Stimulated activated CD4-positive, alpha-beta T cell treated with anti-CD3 and anti-CD28 coated beads, Interleukin-1b, Interleukin-23, amount 100 ng/mL, for 48 hours (primary cell): ENCODE data around the gene ZNF480.
"Not testable (repeated sequence)": the region's sequence is repeated elsewhere in the genome, so short reads cannot be mapped to it uniquely, and the experiment has no call there.

Experiments
- DNase-seq: peaks from one replicate; pipeline ENCODE4 v3.0.0-alpha.2; 2020

Gene ZNF480

DNA sequence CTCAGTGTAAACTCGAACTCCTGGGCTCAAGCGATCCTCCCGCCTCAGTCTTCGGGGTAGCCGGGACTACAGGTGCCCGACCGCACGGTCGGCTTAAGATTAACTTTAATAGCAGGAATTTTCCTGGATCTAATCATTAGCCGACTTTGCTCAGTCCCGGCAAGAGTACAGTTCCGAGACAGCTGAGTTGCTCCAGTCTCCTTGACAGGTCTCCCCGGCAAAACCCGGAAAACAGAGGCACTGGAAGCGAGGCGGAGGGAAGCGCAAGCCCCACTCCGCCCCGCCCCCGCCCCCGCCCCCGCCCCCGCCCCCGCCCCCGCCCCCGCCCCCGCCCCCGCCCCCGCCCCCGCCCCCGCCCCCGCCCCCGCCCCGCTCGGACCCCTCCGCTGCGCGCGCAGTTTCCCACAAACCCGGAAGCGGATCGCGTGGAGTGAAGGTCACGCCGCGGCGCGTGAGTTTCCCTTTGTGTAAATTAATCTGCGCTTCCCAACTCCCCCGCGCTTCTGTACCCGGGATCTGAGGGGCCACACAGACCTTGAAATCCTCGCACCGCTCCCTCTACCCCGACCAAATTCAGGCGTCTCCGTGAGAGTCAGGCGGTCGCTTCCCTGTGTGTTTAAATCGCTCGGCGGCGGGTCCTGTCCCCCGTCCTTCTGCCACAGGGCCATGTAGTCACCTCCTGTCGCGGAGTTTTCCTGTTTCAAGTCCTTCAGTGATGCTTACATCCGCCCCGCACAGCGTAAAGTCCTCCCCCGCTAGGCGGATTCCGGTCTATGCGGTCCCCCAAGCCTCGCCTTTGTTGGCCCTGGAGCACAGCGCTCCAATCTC lies at the start of gene ZNF480:
TSS of gene ZNF480 (plus strand) at position 397 of the 828 bp plus-strand sequence. CDS start 3,244 bp downstream, outside the sequence.
- peak; percentile 61 for DNase-seq

DNA sequence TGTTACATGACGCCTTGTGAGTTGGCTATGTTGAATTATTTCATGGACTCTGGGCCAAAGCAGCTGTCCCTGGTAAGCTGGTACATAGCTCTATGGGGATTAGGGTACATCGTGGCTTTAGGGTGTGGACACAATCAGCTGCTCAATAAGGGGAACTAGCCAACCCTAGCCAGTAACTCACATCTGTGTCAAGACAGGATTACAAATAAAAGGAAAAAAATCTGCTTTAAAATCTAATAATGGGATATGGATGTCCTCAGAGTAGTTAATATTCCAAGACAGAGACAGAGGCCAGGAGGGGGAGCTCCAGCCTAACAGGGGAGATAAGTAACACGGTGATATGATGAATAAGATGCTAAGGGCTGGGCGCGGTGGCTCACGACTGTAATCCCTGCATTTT lies 48.7 kb upstream of the ZNF480 start:
- DNase-seq: peak; percentile 54

DNA sequence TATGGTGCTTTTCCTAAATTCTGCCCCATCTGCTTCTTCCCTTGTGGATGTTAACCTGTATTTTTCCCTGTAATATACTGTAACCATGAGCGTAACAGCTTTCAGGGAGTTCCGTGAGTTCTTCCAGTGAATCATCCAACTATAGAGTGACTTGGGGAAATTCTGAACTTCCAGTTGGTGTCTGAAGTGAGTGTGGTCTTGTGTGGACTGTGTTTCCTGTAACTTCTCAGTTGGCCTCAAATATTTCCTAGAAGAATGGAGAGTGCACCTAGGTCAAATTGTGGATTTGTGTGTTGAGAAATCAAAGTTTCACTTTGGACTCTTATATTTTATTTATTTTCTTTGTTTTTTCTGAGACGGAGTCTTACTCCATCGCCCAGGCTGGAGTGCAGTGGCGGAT lies 38.5 kb upstream of the ZNF480 start:
- no peak for DNase-seq

DNA sequence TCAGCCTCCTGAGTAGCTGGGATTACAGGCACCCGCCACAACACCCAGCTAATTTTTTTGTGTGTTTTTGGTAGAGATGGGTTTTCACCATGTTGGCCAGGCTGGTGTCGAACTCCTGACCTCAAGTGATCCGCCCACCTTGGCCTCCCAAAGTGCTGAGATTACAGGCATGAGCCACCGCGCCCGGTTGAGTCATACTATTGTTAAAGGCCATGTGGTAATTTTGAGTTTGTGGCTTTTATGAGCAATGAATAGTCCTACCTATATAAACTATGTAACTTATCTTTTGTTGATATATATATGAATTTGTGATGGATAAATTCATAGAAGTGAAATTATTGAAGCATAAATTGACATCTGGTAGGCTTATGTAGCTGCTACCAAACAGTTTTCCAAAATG lies 31.4 kb upstream of the ZNF480 start:
- peak; percentile 42 for DNase-seq

DNA sequence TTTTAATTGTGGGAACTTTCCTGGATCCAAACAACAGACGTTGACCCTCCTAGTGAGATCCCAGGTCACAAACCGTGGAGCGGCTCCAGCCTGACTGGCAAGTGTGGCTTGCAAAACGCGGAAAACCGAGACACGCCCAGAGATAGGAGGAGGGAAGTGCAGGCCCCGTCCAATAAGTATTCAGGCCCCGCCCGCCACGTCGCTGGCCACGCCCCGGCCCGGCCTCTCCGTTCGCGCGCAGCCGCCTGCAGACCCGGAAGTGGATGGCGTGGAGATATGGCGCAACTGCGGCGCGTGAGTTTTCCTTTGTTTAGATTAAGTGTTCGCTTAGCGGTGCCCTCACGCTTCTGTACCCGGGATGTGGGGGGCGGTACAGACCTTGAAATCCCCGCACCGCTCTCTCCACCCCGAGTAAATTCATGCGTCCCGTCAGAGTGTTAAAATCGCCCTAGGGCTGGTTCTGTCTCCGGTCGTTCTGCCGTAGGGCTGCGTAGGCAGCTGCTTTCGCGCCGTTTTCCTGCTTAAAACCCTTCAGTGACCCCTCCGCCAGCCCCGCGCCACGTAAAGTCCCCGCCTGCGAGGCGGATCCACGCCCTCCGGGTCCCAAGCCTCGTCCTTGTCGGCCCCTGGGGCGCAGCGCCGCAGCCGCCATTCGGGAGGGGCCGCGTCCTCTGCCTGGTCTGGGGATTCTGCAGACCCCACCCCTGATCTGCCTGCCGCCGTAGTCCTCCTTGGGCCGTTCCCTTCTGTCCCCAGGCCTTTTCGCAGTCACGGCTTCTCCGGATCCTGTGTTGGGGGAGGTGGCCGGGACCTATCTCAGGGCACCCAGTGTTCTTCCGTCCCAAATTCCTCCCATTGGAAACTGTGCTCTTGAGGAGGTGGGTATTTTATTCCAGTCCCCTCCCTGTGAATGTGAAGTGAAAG lies 27.4 kb upstream of the ZNF480 start, which contains the start of gene ZNF766:
TSS of gene ZNF766 (plus strand) at position 250 of the 924 bp plus-strand sequence. CDS start at position 277, 27 bp downstream.
- DNase-seq: peak; percentile 96

DNA sequence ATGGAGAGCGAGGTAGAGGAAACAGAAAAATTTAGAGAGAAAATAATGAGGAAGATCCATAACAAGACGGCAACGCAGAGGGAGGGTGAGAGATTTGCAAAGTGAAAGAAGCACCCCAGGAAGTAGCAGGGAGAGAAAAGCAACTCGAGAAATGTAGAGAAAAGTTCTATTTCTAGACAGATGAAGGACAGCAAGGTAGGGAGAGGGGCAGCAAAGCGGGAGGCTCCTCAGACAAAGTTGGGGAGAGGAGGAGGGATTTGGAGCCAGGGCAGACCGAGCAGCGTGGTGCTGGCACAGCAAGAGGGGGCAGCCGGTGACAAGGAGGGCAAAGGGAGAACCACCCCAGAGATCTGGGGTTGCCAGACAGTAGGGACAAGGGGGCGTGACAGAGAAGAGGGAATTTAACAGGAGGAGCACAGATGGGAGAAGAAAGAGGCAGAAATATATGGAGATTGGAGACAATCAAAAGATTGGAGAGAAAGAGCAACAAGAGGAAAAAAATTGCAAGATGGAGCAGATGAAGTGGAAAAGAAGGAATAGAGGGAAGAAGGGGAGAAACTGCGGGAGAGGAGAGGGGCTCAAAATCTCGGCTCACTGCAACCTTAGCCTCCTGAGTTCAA lies 26.6 kb upstream of the ZNF480 start:
- DNase-seq: no peak

DNA sequence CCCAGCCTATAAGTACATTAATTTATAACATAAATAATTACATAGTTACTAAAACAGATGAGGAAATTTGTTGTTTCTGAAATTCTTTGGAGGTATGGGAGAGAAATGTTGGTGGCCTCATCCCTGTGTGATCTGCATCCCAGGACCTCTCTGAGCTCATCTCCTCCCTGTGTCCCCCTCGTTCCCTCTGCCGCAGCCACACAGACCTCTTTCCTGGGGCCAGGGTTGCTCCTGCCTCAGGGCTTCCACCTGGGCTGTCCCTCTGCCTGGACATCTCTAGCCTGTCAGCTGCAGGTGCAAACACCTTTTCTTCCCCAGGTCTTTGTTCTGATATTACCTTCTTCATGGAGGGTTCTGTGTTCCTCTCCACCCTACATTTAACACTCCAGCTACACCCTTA lies 23.7 kb upstream of the ZNF480 start:
- no peak for DNase-seq

DNA sequence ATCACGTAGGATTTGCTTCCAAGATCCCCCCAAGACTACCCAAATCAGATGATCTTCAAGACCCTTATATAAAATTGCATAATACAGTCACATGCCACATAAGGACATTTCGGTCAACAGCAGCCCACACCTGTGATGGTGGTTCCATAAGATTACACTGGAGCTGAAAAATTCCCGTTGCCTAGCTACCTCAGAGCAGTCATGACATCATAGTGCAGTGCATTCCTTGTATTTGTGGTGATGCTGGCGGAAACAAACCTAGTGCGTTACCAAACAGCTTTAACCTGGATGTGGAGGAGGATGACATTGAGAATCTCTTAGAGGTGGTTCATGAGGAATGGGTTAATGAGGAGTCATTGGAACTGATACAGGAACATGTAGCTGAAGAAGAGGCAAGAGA lies 22.8 kb upstream of the ZNF480 start:
- DNase-seq: no peak

DNA sequence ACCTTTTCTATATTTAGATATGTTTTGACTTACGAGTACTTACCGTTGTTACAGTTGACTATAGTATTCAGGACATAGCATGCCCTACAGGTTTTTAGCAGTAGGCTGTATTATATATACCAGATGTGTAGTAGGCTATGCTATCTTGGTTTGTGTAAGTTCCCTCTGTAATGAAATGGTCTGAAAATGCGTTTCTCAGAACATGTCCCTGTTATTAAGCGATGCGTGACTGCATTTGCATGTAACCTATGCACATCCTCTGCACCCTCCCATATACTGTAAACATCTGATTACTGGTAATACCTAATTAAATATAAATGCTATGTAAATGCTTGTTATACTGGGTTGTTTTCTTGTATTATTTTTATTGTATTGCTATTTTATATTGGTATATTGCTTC lies 21.0 kb upstream of the ZNF480 start:
- DNase-seq: no peak

DNA sequence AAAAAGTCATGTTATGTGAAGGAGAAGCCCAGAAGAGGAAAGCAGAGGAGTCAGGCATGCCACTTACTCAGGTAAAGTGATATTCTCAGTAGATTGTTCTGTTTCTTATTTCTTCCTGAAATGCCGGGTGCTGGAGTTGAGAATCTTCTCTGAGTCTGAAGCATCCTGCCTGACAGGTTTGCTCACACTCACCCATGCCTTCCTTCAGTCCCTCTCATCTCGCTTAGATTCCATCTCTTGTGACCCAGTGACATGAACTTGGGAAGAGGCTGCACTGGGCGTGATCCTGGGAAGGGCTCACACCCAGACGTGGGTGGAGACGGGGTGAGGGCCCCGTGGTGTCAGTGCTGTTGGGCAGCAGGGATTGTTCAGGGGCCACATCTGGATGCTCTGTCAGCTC lies 19.5 kb upstream of the ZNF480 start:
- no peak for DNase-seq

DNA sequence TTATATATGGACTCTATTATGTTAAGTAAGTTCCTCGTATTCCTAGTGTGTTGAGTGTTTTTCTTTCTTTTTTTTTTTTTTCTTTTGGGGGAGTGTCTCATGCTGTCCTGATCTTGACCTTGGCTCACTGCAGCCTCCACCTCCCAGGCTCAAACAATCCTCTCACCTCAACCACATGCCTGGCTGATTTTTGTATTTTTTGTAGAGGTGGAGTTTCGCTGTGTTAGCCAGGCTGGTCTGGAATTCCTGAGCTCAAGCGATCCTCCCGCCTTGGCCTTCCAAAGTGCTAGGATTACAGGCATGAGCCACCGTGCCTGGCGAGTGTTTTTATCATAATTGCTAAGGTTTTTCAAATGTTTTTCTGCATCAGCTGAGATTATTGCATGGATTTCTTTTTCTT lies 10.7 kb upstream of the ZNF480 start:
- DNase-seq: no peak

DNA sequence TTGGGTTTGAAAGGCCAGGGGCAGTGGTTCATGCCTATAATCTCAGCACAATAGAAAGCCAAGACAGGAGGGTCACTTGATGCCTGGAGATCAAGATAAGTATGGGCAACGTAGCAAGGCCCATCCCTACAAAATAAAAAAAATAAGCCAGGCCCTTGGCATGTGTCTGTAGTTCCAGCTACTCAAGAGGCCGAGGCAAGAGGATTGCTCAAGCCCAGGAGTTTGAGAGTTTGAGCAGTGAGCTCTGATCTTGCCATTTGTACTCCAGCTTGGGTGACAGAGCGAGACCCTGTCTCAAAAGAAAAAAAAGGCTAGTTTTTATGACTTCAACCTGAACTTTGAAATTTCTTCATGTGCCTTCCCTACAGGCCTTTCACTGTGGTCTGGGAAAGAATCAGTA lies 5.2 kb upstream of the ZNF480 start:
- DNase-seq: no peak

DNA sequence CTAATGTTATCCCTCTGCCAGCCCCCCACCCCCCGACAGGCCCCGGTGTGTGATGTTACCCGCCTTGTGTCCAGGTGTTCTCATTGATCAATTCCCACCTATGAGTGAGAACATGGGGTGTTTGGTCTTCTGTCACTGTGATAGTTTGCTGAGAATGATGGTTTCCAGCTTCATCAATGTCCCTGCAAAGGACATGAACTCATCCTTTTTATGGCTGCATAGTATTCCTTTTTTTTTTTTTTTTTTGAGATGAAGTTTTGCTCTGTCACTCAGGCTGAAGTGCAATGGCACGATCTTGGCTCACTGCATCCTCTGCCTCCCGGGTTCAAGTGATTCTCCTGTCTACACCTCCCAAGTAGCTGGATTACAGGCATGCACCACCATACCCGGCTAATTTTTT lies 4.0 kb upstream of the ZNF480 start:
- DNase-seq: not testable (repeated sequence)

DNA sequence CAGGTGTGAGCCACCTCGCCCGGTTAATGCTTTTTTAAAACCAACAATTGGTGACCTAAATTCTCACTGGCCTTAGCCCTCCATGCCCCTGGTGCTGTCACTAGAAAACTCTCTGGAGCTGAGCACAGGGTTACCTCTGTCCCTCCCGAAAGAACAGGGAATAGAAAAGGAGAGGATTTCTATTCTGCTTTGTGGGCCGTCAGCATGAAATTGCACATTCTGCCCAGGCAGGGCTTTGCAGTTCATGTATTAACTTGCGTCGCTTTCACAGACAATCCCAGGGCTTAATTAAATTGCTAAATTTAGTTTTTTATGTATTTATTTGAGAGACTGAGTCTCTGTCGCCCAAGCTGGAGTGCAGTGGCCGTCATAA lies 583 bp upstream of the ZNF480 start:
- no peak for DNase-seq

DNA sequence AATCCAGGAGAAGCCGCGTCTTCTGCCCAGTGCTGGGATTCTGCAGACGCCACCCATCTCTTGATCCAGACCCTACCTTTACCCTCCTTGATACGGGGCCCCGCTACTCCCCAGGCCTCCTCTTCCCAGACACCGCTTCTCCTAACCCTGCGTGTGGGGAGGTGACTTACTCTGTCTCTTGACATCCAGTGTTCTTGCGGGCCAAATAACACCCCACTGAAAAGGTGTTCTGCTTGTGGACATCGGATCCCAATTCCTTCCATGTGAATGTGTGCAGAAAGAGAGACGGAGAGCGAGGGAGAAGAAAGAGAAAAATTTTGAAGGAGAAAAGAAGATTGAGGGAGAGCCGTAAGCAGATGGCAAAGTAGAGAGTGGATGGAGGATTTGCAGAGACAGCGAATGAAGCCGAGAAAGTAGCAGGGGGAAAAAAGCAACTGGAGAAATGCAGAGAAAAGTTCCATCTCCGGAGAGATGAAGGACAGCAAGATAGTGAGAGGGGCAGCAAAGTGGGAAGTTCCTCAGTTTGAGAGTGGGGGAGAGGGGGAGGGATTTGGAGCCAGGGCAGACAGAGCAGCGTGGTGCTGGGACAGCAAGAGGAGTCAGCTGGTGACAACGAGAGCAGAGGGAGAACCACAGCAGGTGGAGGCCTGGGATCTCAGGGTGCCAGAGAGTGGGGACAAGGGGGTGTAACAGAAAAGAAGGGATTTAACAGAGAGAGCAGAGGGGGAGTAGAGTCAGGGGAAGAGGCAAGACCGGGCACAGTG lies 814 bp downstream of the ZNF480 start:
- no peak for DNase-seq

DNA sequence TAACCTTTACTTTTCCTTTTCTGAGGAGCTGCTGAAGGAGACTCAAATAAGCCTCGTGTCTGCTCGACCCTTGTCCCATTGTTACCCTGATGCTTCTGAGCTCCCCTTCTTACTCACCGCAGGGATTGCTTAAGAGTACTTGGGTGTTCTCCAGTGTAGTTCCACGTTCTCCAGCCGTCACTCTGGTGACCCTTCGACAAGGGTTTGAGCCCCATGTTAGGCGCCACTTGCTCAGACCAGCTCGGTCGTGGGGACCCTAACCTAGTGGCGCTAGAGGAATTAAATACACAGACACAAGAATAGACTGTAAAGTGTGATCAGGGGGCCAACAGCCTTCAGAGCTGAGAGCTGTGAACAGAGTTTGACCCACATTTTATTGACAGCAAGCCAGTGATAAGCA lies 10.3 kb downstream of the ZNF480 start:
- no peak for DNase-seq

DNA sequence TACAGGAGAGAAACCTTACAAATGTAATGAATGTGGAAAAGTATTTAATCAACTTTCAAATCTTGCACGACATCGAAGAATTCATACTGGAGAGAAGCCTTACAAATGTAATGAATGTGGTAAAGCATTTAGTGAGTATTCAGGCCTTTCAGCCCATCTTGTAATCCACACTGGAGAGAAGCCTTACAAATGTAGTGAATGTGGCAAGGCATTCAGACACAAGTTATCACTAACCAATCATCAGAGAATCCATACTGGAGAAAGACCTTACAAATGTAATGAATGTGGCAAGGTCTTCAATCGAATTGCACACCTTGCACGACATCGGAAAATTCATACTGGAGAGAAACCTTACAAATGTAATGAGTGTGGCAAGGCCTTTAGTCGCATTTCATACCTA lies 25.5 kb downstream of the ZNF480 start:
- DNase-seq: no peak

DNA sequence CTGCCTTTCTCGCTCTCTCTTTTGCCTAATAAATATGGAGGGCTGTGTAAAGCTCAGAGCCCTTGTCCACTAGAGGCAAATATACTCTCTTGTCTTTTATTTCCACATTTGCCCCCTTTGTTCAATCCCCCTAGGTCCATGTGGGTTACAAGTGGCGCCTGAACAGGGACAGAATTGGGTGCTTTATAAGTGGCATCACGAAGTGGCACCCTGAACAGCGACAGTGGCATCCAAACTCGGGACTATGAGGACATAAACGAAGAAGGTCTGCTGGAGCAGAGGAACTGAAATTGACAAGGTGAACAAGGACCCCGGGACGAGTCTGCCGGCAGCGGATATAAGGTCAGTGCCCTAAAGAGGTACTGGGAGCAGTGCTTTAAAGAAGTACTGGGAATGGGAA lies 34.8 kb downstream of the ZNF480 start:
- DNase-seq: no peak

DNA sequence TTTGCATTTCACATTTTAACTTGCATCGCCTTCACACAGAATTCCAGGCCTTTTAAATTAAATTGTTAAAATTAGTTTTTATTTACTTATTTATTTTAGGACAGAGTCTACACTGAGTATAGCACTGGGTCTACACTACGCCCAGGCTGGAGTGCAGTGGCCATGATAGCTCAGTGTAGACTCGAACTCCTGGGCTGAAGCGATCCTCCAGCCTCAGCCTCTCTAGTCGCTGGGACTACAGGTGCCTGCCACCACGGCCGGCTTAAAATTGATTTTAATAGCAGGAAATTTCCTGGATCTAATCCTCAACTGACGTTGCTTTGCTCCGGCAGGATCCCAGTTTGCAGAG lies 38.8 kb downstream of the ZNF480 start:
- DNase-seq: no peak

DNA sequence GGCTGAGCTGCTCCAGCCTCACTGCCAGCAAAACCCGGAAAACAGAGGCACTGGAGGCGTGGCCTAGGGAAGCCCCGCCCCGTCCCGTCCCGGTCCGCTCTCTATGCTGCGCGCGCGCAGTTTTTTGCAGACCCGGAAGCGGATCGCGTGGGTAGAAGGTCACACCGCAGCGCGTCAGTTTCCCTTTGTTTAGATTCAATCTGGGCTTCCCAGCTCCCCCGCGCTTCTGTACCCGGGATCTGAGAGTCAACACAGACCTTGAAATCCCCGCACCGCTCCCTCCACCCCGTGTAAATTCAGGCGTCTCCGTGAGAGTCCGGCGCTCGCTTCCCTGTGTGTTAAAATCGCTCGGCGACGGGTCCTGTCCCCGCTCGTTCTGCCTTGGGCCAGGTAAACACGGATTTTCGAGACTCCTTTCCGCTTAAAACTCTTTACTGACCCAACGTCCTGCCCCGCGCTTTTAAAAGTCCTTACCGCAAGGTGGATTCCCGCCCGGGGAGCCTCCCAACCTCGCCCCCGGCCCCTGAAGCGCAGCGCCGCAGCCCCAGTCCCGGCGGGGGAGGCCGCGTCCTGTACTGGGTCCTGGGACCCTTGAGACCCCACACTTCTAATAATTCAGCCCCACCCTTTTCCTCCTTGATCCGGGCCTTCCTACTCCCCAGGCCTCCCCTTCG lies 39.3 kb downstream of the ZNF480 start, which contains the start of gene ZNF610:
TSS of gene ZNF610 (plus strand) at position 127 of the 674 bp plus-strand sequence. CDS start 12,930 bp downstream, outside the sequence.
- peak; percentile 88 for DNase-seq

DNA sequence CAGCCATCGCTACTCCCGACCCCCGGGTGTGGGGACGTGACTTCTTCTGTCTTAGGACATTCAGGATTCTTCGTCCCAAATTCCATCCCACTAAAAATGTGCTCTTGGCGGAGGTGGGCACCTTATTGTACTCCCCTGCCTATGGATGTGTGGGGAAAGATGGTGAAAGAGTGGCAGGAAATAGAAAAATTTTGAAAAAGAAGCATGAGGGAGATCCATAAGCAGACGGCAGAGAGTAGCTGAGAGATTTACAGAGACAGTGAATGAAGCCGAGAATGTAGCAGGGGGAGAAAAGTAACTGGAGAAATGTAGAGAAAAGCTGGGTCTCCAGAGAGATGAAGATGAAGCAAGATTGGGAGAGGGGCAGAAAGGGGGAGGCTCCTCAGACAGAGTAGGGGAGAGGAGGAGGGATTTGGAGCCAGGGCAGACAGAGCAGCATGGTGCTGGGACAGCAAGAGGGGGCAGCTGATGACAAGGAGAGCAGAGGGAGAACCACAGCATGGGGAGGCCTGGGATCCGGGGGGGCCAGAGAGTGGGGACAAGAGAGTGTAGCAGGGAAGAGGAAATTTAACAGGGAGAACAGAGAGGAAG lies 39.9 kb downstream of the ZNF480 start:
- DNase-seq: no peak

DNA sequence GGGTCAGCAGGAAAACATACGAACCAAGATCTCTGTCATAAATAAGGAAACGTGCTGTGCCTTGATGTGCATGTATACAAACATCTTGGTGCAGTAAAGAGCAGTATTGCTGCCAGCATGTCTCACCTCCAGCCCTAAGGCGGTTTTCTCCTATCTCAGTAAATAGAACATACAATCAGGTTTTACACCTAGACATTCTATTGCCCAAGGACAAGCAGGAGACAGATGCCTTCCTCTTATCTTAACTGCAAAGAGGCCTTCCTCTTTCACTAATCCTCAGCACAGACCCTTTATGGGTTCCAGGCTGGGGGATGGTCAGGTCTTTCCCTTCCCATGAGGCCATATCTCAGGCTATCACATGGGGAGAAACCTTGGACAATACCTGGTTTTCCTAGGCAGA lies 42.1 kb downstream of the ZNF480 start:
- not testable (repeated sequence) for DNase-seq
